Caco-2 (cell line): ENCODE measurements around the gene RUNDC3A. TPM values are rescaled to one million over a fixed set of nuclear protein-coding genes. Genes with fewer than 3 reads are reported as not detected.
"Not testable (repeated sequence)": the region's sequence is repeated elsewhere in the genome, so short reads cannot be mapped to it uniquely, and the experiment has no call there.

ENCODE experiments used
- BruUV-seq: library from RNA; stranded (reverse); fragments of 400-500 nt; replicated peaks from 2 replicates; lab custom pipeline; 2021; lab: Mats Ljungman, UMichigan
- CTCF ChIA-PET: fragments of 300-600 bp; sonication (Branson Sonifier 250); formaldehyde crosslinking; loops from one replicate; lab custom pipeline; 2022; ENCODE audit warnings: antibody characterized with exemption; lab: Charles Lee
- POLR2A ChIA-PET: fragments of 300-600 bp; sonication (Branson Sonifier 250); formaldehyde crosslinking; loops from one replicate; lab custom pipeline; 2022; ENCODE audit warnings: antibody characterized with exemption; lab: Charles Lee
- DNase-seq, 2 experiments: peaks; one replicate each; pipeline versions ENCODE4 v3.0.0 to v3.0.0-alpha.2; 2020 to 2022
- H3K27me3 ChIP-seq: replicated peaks from 2 replicates; pipeline ENCODE4 v1.6.0; 2011; ENCODE audit warnings: low read length; ENCODE audit not compliant: control insufficient read depth, insufficient read depth
- H3K36me3 ChIP-seq: 2 replicates; pipeline ENCODE4 v1.5.1; 2011; ENCODE audit warnings: low read length; ENCODE audit not compliant: control insufficient read depth, insufficient read depth
- H3K4me1 ChIP-seq: fragments of 250-450 bp; sonication (Bioruptor Pico); 2 replicates; pipeline ENCODE4 v1.5.1; 2020; ENCODE audit warnings: mild to moderate bottlenecking
- H3K4me3 ChIP-seq: 2 replicates; pipeline ENCODE4 v1.5.1; 2011; ENCODE audit warnings: low read depth, mild to moderate bottlenecking, control low read depth, low read length
- H3K9me3 ChIP-seq: fragments of 250-450 bp; sonication (Bioruptor Pico); 2 replicates; pipeline ENCODE4 v1.5.1; 2020; ENCODE audit warnings: mild to moderate bottlenecking, moderate library complexity
- H3K27ac Mint-ChIP-seq: one replicate; pipeline ENCODE4 v1.8.0; 2022; ENCODE audit warnings: mixed read lengths; ENCODE audit not compliant: unreplicated experiment
- H3K27me3 Mint-ChIP-seq: one replicate; pipeline ENCODE4 v1.8.0; 2022; ENCODE audit warnings: mixed read lengths; ENCODE audit not compliant: insufficient read depth, unreplicated experiment
- H3K36me3 Mint-ChIP-seq: one replicate; pipeline ENCODE4 v1.8.0; 2022; ENCODE audit warnings: mild to moderate bottlenecking, mixed read lengths; ENCODE audit not compliant: insufficient read depth, unreplicated experiment
- H3K4me1 Mint-ChIP-seq: one replicate; pipeline ENCODE4 v1.8.0; 2022; ENCODE audit warnings: low read depth, mixed read lengths; ENCODE audit not compliant: unreplicated experiment
- H3K4me3 Mint-ChIP-seq: one replicate; pipeline ENCODE4 v1.8.0; 2022; ENCODE audit warnings: mild to moderate bottlenecking, moderate library complexity, mixed read lengths; ENCODE audit not compliant: unreplicated experiment
- H3K9me3 Mint-ChIP-seq: one replicate; pipeline ENCODE4 v1.8.0; 2022; ENCODE audit warnings: mixed read lengths; ENCODE audit not compliant: unreplicated experiment
- CTCF ChIP-seq, 2 experiments: fragments of 200-600 bp in 1 of 2; IDR thresholded peaks; 1 replicate in 1 of 2; 2 replicates in 1 of 2; pipeline versions ENCODE4 v1.5.1 to v1.8.0; 2011 to 2022; ENCODE audit warnings: antibody characterized with exemption in 1 of 2, control low read depth in 1 of 2, inconsistent platforms in 1 of 2, low read depth in 1 of 2, low read length in 1 of 2, mild to moderate bottlenecking in 1 of 2, moderate library complexity in 1 of 2; ENCODE audit not compliant: insufficient read depth in 1 of 2, severe bottlenecking in 1 of 2, unreplicated experiment in 1 of 2
- intact Hi-C: fragments of 100-400 bp; cut with micrococcal nuclease; formaldehyde crosslinking; loops from one replicate; pipeline ENCODE4 v1.10.0; 2022; ENCODE audit not compliant: unreplicated experiment
- total RNA-seq: library from RNA; stranded (reverse); gene quantifications from 2 replicates; pipeline ENCODE4 v1.2.3, GENCODE V29; 2022

RUNDC3A gene
- total RNA-seq, 1 experiment from 2014 or later = 0.34 TPM

GRCh38 chr17:44346064-44346844 lies 37.9 kb downstream of the RUNDC3A start:
- peak overlapping the region; percentile 90 for H3K27ac Mint-ChIP-seq
- DNase-seq = no peak
- CTCF ChIA-PET = interaction anchor here (0.6 to 1.9 kb wide), 12 partner anchors 14 to 178 kb away, joined by 3 to 10 read pairs (median 4); partner anchors contain the start of gene FAM171A2
- 0 out of 2 replicates have a peak, but pooled peaks cover 6% of the 10 kb centered on the region for H3K4me1 ChIP-seq
- no peaks in the 10 kb centered on the region for H3K9me3 Mint-ChIP-seq
- H3K27me3 ChIP-seq = no peaks in the 10 kb centered on the region
- peaks cover under 1% of the 10 kb centered on the region for H3K27me3 Mint-ChIP-seq
- peaks cover 2% of the 10 kb centered on the region; the same call in 1 of the 2 replicates for H3K36me3 ChIP-seq
- POLR2A ChIA-PET = interaction anchor here (0.6 to 1.5 kb wide), 3 partner anchors 15 to 161 kb away, joined by 3 to 4 read pairs (median 4); no protein-coding TSS in a partner anchor
- H3K4me3 Mint-ChIP-seq = peak overlapping the region; percentile 90
- BruUV-seq = no TSS peak
- H3K4me1 Mint-ChIP-seq = peaks cover 15% of the 10 kb centered on the region
- no peak for TF ChIP-seq CTCF (IDR thresholded peaks at IDR 0.05; ENCODE audit: insufficient read depth in 1 of 2, low read depth in 1 of 2, low read length in 1 of 2, severe bottlenecking in 1 of 2, unreplicated experiment in 1 of 2)
- H3K36me3 Mint-ChIP-seq = peaks cover 12% of the 10 kb centered on the region
- H3K9me3 ChIP-seq = no peaks in the 10 kb centered on the region
- intact Hi-C loops = no loop called here
- H3K4me3 ChIP-seq = peak overlapping the region; percentile 69

GRCh38 chr17:44347206-44348055 lies 39.0 kb downstream of the RUNDC3A start:
- H3K36me3 ChIP-seq, H3K4me1 ChIP-seq, H3K4me3 Mint-ChIP-seq, H3K27me3 ChIP-seq, POLR2A ChIA-PET, H3K9me3 ChIP-seq, intact Hi-C loops, H3K4me3 ChIP-seq, H3K27ac Mint-ChIP-seq, BruUV-seq, H3K27me3 Mint-ChIP-seq, H3K9me3 Mint-ChIP-seq, DNase-seq, CTCF ChIA-PET: not testable (repeated sequence)
- Mint-ChIP-seq H3K36me3 (peaks cover 12% of the 10 kb centered on the region), H3K4me1 (peaks cover 15% of the 10 kb centered on the region)

- Mint-ChIP-seq H3K4me3 (no peak overlapping the region), H3K27me3 (no peaks in the 10 kb centered on the region), H3K4me1 (peaks cover 15% of the 10 kb centered on the region), H3K9me3 (no peaks in the 10 kb centered on the region), H3K36me3 (peaks cover 12% of the 10 kb centered on the region), H3K27ac (no peak overlapping the region)
- intact Hi-C loops = no loop called here
- no peak for DNase-seq
- 0 out of 2 replicates have a peak, but pooled peaks cover 6% of the 10 kb centered on the region for H3K4me1 ChIP-seq
- H3K36me3 ChIP-seq = peaks cover 2% of the 10 kb centered on the region; the same call in 1 of the 2 replicates
- no peaks in the 10 kb centered on the region for H3K27me3 ChIP-seq
- H3K9me3 ChIP-seq = no peaks in the 10 kb centered on the region
- no peak overlapping the region for H3K4me3 ChIP-seq
- ChIA-PET CTCF (no interaction called here), POLR2A (no interaction called here)
- TF ChIP-seq CTCF (IDR thresholded peaks at IDR 0.05; ENCODE audit: insufficient read depth in 1 of 2, low read depth in 1 of 2, low read length in 1 of 2, severe bottlenecking in 1 of 2, unreplicated experiment in 1 of 2) = no peak
- BruUV-seq = no TSS peak
Observed at GRCh38 chr17:44348234-44348987, 40.0 kb downstream of the RUNDC3A start.
